IPS DF 4.7 (cell line): Measurements from ENCODE around the gene TRPM5.
"Not testable (repeated sequence)": the region's sequence is repeated elsewhere in the genome, so short reads cannot be mapped to it uniquely, and the experiment has no call there.

Experiments used
- DNase-seq: peaks from one replicate; pipeline ENCODE4 v3.0.0-alpha.2; 2013; ENCODE audit warnings: low spot score; ENCODE audit errors: extremely low read depth

TRPM5 gene, protein sequence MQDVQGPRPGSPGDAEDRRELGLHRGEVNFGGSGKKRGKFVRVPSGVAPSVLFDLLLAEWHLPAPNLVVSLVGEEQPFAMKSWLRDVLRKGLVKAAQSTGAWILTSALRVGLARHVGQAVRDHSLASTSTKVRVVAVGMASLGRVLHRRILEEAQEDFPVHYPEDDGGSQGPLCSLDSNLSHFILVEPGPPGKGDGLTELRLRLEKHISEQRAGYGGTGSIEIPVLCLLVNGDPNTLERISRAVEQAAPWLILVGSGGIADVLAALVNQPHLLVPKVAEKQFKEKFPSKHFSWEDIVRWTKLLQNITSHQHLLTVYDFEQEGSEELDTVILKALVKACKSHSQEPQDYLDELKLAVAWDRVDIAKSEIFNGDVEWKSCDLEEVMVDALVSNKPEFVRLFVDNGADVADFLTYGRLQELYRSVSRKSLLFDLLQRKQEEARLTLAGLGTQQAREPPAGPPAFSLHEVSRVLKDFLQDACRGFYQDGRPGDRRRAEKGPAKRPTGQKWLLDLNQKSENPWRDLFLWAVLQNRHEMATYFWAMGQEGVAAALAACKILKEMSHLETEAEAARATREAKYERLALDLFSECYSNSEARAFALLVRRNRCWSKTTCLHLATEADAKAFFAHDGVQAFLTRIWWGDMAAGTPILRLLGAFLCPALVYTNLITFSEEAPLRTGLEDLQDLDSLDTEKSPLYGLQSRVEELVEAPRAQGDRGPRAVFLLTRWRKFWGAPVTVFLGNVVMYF (N-terminal part only)

DNA sequence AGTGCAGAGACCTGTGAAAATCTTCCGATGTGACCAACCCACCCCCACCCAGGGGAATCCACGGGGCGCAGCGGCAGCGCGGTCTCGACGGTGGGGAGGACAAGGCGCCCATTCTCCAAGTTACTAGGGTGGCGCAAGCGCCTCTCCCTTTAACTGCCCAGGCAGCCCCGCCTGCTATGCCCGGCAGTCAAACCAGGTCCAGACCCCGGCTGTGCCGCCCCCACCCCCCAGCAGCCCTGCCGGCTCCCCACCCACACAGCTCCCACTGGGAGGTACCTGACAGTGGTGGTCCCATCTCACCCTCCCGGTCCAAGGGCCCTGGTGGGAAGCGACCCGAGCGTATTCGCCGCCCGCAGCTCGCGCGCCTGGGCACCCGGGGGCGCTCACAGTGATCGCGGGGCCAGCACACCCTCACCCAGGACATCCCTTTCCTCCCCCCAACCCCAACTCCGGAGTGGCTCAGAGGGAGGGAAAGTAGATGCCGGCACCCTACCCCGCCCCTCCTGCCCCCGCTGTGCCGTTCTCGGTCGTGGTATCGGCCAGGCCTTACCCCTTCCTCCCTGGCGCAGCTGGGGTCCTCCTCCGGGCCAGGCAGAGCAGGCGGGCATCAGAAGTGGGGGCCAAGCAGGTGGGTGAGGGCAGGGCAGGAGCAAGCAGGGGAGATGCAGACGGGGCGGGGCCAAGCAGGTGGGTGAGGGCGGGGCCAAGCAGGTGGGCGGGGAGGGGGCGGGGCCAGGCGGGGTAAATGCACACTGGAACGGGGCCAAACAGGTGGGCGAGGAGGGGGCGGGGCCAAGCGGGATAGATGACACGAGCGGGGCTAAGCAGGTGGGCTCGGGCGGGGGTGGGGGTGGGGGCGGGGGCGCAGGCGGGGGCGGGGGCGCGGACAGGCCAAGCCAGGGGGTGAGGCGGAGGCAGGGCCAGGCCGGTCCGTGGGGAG is at the start of gene TRPM5:
TRPM5 (minus strand) TSS at position 634 of the 940 bp plus-strand sequence. CDS start 21,478 bp downstream, outside the sequence.
- DNase-seq, result no peak

DNA sequence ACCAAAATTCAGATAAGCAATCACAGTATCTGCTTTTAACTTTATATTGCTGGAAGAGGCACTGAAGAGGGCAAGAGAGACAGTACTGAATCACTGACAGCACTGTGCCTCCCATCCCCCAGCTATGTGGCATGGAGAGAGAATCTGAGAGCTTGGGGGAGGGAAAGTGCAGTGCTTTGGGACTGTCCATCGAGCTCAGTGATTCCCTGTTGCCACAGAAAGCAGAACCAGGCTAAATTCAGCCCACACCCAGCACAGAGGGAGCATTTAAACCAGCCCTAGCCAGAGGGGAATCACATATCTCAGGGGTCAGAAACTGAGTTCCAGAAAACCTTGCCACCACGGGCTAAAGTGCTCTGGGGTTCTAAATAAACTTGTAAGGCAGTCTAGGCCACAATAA is 44.8 kb upstream of the TRPM5 start:
- no peak for DNase-seq

DNA sequence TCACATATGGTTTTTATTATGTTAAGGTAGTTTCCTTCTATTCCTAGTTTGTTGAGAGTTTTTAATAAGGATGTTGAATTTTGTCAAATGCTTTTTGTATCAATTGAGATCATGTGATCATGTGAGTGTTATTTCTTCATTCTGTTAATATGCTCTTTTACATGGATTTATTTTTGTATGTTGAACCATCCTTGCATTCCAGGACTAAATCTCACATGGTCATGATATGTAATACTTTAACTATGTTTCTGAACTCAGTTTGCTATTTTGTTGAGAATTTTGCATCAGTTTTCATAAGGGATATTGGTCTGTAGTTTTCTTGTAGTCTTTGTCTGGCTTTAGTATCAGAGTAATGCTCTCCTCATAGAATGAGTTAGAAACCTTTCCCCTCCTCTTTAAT is 43.7 kb upstream of the TRPM5 start:
- DNase-seq, result no peak

DNA sequence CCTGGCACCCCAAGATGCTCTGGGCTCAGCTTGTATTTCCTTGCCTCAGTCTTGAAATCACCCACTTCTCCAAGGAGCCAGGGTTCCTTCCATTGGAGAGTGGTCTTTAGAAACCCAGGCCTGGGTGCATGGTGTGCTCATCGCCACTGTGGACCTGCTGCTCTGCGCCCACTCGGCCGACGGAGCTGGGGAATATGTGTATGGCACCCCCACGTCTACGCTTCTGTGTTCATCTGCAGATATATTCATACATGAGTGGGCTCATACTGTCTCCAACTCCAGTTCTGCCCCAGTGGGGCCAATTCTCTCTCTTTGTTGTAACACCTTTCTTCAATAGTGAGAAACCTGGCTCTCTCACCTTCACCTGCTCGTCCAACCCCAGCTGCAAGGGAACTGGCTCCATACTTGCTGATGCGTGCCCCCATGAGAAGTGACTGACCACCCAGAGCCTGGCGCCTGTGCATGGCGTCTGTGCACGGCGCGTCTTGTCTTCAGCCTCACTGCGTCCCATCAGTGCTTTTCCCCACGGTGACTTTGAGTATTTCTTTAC is 40.3 kb upstream of the TRPM5 start:
- no peak for DNase-seq

DNA sequence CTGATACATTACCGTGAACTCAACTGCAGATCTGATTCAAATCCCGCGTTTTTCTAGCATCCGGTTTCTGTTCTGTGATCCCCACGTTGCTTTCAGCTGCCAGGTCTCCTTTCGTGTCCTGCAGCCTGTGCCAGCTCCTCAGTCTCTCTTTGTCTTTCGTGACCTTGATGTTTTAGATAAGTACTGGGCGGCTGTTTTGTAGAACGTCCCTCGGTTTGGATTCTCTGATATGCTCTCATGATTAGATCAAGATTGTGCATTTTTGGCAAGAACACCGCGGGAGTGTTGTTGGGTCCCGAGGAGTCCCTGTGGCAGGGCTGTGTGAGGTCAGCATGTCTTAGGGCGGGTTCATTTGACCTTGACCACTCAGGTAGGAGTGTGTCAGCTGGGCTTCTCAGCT is 39.1 kb upstream of the TRPM5 start:
- no peak for DNase-seq

DNA sequence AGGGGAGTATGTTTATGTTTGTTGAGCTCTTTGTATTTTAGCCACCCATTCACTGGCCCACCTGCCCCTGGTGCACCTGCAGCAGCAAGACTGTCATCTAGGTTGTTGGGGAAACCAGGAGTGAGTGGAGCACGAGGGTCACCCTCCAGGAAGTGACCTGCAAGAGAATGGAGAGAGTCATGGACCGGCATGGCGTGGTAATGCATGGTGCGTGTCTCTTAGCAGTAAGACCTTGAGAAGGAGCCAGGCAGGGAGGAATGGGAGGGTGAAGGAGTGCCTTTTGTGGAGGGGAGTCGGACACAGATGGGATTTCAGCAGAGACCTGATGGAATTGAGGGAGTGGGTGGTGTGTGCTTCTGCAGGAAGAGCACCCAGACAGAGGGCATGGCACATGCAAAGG is 38.4 kb upstream of the TRPM5 start:
- no peak for DNase-seq

DNA sequence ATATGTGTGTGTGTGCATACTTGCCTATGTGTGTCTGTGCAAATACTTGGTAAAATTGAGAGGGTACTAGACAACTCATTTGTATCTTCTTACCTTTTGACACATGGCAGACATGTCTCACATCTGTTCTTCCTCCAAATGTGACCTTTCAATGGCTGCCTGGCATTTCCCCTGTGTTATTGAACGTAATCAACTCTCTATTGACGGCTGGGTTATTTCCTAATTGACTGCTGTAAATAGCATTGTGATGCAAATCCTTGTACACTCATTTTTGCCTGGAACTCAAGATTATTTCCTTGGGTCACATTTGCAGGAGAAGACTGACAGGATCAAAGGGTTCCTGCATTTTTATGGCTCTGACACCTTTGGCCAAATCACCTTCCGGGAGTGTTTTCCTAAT is 37.9 kb upstream of the TRPM5 start:
- DNase-seq, result no peak

DNA sequence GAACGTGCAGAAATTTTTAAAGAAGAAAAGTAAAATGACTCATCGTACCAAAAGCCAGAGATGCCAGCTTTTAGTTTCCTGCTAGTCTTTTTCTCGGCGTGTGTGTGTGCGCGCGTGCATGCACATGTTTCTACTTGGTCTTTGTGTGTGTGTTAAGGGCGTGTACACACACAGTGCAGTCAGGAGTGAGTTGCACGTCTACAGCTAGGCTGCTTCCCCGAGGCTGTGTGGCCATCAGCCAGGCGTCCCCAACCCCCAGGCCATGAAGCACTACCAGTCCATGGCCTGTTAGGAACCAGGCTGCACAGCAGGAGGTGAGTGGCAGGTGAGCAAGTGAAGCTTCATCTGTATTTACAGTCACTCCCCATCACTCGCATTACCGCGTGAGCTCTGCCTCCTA is 36.9 kb upstream of the TRPM5 start:
- no peak for DNase-seq

DNA sequence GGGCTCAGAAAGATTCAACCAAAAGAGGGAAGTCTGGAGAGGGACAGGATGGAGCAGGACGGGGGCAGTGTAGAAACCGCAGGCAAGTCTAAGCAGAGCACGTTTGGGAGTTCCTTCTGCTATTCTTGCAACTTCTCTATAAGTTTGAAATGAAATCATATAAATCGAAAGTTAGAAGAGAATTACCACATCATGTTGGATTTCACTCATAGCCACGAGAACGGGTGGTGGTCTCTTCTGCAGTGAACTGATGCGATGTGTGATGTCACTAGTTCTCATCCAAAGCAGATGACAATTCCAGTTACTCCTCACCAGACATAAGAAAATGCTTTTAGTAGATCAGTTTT is 36.5 kb upstream of the TRPM5 start:
- DNase-seq, result no peak

DNA sequence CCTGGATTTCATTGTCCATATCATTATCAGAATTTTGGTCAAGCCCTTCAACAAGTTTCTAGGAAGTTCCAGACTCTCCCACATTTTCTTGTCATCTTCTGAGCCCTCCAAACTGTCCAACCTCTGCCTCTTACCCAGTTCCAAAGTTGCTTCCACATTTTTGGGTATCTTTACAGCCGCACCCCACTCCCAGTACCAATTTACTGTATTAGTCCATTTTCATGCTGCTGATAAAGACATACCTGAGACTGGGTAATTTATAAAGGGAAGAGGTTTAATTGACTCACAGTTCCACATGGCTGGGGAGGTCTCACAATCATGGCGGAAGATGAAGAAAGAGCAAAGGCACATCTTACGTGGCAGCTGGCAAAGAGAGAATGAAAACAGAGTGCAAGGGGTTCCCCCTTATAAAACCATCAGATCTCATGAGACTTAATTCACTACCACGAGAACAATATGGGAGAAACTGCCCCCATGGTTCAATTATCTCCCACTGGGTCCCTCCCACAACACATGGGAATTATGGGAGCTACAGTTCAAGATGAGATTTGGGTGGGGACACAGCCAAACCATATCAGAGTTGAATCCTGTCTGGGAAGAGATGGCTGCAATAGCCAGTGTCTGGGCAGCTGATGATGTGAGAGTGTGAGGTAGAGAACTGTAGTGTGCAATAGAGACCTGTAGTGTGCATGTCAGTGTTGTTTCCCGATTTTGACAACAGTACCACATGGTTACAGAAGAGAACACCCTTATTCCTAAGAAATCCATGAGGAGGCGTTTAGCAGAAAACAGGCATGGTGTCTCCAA is 36.0 kb upstream of the TRPM5 start:
- DNase-seq, result not testable (repeated sequence)

DNA sequence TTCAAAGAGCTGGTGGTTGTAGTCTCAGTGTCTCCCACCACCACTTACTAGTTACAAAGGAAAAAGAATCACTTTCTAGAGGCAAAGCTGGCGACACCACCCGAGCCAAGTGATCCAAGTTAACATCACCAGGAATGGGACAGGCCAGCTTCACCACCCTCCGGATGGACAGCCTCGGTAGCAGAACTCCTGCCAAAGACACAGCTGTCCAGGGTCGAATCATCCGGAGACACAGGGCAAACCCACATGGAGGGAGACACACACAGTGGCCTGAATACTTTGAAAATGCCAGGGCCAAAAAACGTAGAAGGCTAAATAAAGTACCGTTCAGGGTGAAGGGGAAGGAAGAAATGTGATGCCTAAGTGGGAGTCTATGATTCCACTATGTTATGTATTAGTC is 33.6 kb upstream of the TRPM5 start:
- DNase-seq, result no peak

DNA sequence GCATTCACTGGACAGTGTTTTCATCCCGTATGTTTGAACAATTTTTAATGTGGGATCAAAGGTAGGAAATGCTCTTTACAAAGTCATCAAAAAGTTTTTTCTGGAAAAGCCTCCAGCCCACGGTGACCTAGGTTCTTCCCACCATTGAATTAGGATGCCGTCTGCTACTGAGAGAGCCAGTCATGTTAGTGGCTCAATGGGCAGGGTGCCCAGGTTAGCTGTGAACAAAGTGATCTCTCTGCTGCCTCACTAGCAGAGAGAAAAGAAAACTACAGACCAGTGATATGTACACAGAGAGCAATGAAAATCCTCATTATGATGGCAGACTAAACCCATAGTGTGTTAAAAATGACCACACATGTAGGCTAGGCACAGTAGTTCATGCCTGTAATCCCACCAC is 32.9 kb upstream of the TRPM5 start:
- no peak for DNase-seq

DNA sequence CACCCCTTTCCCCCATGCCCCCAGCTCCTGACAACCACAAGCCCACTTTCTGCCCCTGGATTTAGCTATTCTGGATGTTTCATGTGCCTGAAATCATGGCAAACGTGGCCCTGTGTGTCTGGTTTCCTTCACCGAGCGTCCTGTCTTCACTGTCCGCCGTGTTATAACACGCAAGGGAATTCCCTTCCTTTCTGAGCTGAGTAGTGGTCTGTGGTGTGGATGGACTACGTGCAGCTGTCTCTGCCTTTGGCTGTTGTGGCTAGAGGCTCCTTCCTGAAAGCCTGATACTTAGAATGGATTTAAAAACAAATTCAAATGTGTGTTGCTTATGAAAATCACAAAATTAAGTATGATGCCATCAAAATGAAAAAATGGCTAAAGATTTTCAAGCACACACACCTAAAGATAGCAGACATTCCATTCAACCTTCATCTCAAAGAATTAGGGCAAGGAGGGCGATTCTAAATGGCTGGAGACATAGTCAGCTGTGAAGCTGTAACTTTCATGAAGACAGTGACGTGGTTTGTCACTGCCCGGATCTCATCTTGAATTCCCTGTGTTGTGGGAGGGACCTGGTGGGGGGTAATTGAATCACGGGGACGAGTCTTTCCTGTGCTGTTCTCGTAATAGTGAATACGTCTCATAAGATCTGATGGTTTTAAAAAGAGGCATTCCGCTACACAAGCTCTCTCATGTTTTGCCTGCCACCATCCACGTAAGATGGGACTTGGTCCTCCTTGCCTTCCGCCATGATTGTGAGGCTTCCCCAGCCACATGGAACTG is 31.0 kb upstream of the TRPM5 start:
- no peak for DNase-seq

DNA sequence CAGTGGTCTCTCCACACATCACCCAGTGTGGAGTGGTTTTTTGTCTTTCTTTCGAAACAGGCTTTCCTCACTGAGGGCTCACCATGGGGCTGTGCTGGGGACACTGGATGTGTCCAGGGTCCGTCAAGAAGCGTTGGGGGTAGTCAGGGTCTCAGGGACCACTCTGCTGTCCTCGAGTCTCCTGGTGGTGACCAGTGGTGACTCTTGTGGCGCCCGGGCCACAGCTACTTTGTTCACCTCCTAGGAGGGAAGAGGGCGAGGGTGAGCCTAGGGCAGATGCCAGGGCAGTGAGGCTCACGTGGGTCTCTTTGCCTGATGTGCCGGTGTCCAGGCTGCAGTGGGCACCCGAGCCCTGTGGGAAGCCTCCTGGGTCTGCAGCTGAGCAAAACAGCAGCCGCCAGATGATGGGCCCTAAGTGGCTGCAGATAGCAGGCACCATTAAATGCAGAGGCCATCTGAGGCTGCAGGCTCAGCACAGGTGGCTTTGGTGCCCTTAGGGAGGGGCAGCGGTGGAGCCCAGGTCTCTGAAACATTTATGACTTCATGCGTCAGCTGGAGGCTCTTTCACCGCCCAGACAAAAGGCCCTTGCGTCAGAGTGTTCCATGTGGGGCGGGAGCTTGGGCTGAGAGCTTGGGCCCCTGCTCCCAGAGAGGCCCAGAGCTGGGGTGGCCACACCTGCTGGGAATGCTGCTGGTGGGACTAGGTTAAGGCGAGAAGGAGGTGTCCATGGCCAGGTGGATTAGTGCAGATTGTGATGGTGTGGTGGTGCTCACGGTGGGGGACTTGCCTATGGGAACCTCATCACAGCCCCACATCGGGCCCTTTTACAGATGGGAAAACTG is 30.0 kb upstream of the TRPM5 start:
- DNase-seq, result no peak

DNA sequence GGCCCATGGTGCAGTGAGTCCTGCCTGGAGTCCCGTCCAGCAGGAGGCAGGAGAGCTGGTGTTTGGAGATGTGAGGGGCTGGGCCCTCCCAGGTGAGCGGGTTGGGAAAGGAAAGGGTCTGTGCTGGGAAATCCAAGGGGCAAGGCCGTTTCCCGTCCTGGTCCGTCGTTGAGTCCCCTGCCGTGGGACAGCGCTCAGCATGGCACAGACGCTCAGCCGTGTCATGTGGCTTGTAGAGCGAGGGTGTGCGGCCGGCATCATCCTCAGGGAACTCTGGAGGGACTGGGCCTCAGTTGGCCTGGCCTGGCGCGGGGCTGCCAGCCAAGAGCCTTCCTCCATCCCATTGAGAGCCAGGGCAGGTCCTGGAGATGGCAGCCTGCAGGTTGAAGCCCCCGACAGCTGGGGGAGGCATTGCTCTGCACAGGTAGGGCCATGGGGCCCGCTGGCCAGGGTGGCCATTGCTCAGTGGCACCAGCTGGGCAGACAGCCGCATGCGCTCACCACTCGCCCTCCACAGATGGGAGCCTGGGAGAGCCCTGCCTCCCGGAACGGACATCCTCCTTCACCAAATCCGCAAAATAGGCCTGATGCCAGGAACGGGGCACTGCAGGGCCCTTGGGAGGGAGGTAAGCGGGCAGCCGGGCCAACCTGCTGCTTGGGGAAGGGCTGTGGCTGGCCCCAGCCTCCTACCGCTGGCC is 29.2 kb upstream of the TRPM5 start:
- DNase-seq, result no peak

DNA sequence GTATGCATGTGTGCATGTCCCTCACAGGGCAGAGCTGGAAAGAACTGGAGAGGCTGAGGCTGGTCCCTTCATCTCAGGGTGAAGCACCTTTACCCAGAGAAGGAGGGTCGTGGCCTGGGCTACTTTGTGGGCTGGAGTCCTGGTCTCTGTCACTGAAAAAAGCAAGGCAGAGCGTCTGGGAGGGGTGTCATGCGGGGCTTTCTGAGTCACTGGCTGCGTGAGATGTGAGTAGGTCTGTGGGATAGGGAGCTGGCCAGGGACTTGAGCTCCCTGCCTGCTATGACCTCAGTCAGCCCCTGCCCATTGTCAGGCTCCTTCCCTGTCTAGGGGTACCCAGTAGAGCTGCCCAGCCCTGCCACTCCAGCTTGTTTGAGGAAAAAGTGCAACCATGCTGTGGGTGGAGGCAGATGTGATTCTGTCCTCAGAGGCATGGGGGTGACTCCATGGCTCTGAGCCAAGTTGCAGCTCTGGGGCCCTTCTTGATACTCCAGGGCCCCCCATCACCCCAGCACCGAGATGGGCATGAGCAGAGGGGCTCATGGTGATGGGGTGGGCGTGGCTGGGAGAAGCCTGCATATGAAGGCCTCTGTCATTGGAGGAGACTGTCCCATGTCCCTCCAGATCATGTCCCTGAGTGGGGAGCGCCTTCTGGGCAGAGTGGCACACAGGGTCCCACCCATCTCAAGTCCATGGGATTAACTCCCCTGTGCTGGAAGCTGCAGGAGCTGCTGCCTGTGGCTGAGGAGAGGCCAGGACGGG is 28.3 kb upstream of the TRPM5 start:
- DNase-seq, result no peak

DNA sequence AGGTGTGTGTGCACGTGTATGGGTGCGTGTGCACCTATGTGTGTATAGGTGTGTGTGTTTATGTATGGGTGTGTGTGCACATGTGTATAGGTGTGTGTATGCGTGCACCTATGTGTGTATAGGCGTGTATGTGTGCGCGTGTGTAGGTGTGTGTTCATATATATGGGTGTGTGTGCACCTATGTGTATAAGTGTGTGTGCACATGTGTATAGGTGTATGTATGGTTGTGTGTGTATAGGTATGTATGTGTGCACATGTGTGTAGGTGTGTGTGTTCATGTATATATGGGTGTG is 27.4 kb upstream of the TRPM5 start:
- DNase-seq, result no peak
